PC-9 (cell line): ENCODE results near the gene FAM237B. TPM values are rescaled to one million over a fixed set of nuclear protein-coding genes. Genes with fewer than 3 reads are reported as not detected.
"Not testable (repeated sequence)": the region's sequence is repeated elsewhere in the genome, so short reads cannot be mapped to it uniquely, and the experiment has no call there.

Source experiments
- Bru-seq: library from RNA; stranded (reverse); fragments of 400-500 nt; gene quantifications from one replicate; lab custom pipeline; 2021; lab: Mats Ljungman, UMichigan
- BruChase-seq, 2 experiments: library from RNA; stranded (reverse); fragments of 400-500 nt; gene quantifications; one replicate each; lab custom pipeline; 2021; lab: Mats Ljungman, UMichigan
- BruUV-seq: library from RNA; stranded (reverse); fragments of 400-500 nt; replicated peaks from 2 replicates; lab custom pipeline; 2021; lab: Mats Ljungman, UMichigan
- CTCF ChIA-PET: fragments of 300-600 bp; sonication (Branson Sonifier 250); formaldehyde crosslinking; loops from one replicate; lab custom pipeline; 2022; ENCODE audit warnings: antibody characterized with exemption; lab: Charles Lee
- POLR2A ChIA-PET: fragments of 300-600 bp; sonication (Branson Sonifier 250); formaldehyde crosslinking; loops from one replicate; lab custom pipeline; 2022; ENCODE audit warnings: antibody characterized with exemption; ENCODE audit not compliant: unreplicated experiment; lab: Charles Lee
- DNase-seq, 2 experiments: peaks; one replicate each; pipeline versions ENCODE4 v3.0.0 to v3.0.0-alpha.2; 2015 to 2022; ENCODE audit warnings: mixed read lengths in 1 of 2
- H2AFZ ChIP-seq: fragments of 200-600 bp; sonication (generic); 2 replicates; pipeline ENCODE4 v1.8.1; 2017; ENCODE audit warnings: antibody characterized with exemption
- H3F3A ChIP-seq: fragments of 200-600 bp; sonication (generic); 2 replicates; pipeline ENCODE4 v1.8.1; 2017; ENCODE audit warnings: antibody characterized with exemption, mild to moderate bottlenecking, low read depth; ENCODE audit not compliant: insufficient read depth
- H3K27ac ChIP-seq: fragments of 200-600 bp; sonication (generic); 2 replicates; pipeline ENCODE4 v1.6.1; 2016; ENCODE audit warnings: mixed run types
- H3K27me3 ChIP-seq: fragments of 200-600 bp; sonication (generic); 2 replicates; pipeline ENCODE4 v1.6.1; 2016; ENCODE audit warnings: low read depth, mixed run types; ENCODE audit not compliant: insufficient read depth
- H3K36me3 ChIP-seq: fragments of 200-600 bp; sonication (generic); 2 replicates; pipeline ENCODE4 v1.6.1; 2016; ENCODE audit warnings: low read depth, mixed run types
- H3K4me1 ChIP-seq: fragments of 200-600 bp; sonication (generic); replicated peaks from 2 replicates; pipeline ENCODE4 v1.6.1; 2016; ENCODE audit warnings: mixed run types; ENCODE audit not compliant: insufficient read depth
- H3K4me2 ChIP-seq: fragments of 200-600 bp; sonication (generic); 2 replicates; pipeline ENCODE4 v1.6.1; 2017; ENCODE audit warnings: mixed run types
- H3K4me3 ChIP-seq: fragments of 200-600 bp; sonication (generic); 2 replicates; pipeline ENCODE4 v1.6.1; 2016; ENCODE audit warnings: mixed run types
- H3K79me2 ChIP-seq: fragments of 200-600 bp; sonication (generic); 2 replicates; pipeline ENCODE4 v1.6.1; 2017; ENCODE audit warnings: low read depth, mixed run types
- H3K9me2 ChIP-seq: fragments of 200-600 bp; sonication (generic); 2 replicates; pipeline ENCODE4 v1.8.1; 2017; ENCODE audit warnings: mild to moderate bottlenecking; ENCODE audit not compliant: insufficient read depth
- H3K9me3 ChIP-seq: fragments of 200-600 bp; sonication (generic); 2 replicates; pipeline ENCODE4 v1.8.1; 2016; ENCODE audit warnings: low read depth; ENCODE audit not compliant: insufficient read depth
- H4K20me1 ChIP-seq: fragments of 200-600 bp; sonication (generic); 2 replicates; pipeline ENCODE4 v1.8.1; 2017; ENCODE audit not compliant: insufficient read depth
- CTCF ChIP-seq: fragments of 200-600 bp; sonication (generic); conservative IDR thresholded peaks from 2 replicates; pipeline ENCODE4 v1.6.1; 2017; ENCODE audit warnings: mixed run types, antibody characterized with exemption, mild to moderate bottlenecking, moderate library complexity
- EZH2 ChIP-seq: fragments of 200-600 bp; sonication (generic); IDR thresholded peaks from 2 replicates; pipeline ENCODE4 v1.8.0; 2017; ENCODE audit warnings: antibody characterized with exemption, low read depth
- intact Hi-C: fragments of 100-400 bp; cut with micrococcal nuclease; formaldehyde crosslinking; loops from one replicate; pipeline ENCODE4 v1.10.0; 2022; ENCODE audit not compliant: unreplicated experiment
- long read RNA-seq: library from polyadenylated mRNA; stranded (forward); transcript quantifications from one replicate; pipeline ENCODE4 v2.0.0, GENCODE V29; 2022
- total RNA-seq: library from RNA; stranded (reverse); gene quantifications from 2 replicates; pipeline ENCODE4 v1.2.3, GENCODE V29; 2021

The FAM237B gene
- total RNA-seq (not detected in 2 replicates), Bru-seq, nascent RNA (not detected), BruChase-seq, experiment 1, labeled RNA remaining after a 2-hour chase (not detected), BruChase-seq, experiment 2, labeled RNA remaining after a 6-hour chase (not detected)
- long read RNA-seq, result 0 reads

- no peaks in the 10 kb centered on the region for H3K9me3 ChIP-seq
- CTCF ChIA-PET, result no interaction called here
- H2AFZ ChIP-seq, result no peak within 1 kb of the TSS
- no TSS peak for BruUV-seq
- H3K9me2 ChIP-seq, result no peaks in the 10 kb centered on the region
- DNase-seq, result no peak
- no peaks in the 10 kb centered on the region for H3K27me3 ChIP-seq
- POLR2A ChIA-PET, result no interaction called here
- H3K4me3 ChIP-seq, result no peak within 1 kb of the TSS
- no peaks in the 10 kb centered on the region for H3F3A ChIP-seq
- no peaks in the 10 kb centered on the region for H3K36me3 ChIP-seq
- TF ChIP-seq CTCF, result no peak
- no peak for TF ChIP-seq EZH2
- H4K20me1 ChIP-seq, result no peaks in the 10 kb centered on the region
- no peaks in the 10 kb centered on the region for H3K79me2 ChIP-seq
- no peaks in the 10 kb centered on the region for H3K4me1 ChIP-seq
- intact Hi-C loops, result no loop called here
- no peak within 1 kb of the TSS for H3K4me2 ChIP-seq
- no peak within 1 kb of the TSS for H3K27ac ChIP-seq
These were observed at the start of gene FAM237B for GRCh38 chr7:90320801-90321494. Gene FAM237B (minus strand): TSS chr7:90321304. CDS start chr7:90319748, 1,556 bp downstream.

- peaks cover 37% of the 10 kb centered on the region for H3K36me3 ChIP-seq
- no peaks in the 10 kb centered on the region for H3K27me3 ChIP-seq
- H3K4me1 ChIP-seq, result 0 out of 2 replicates have a peak, but pooled peaks cover 7% of the 10 kb centered on the region
- TF ChIP-seq CTCF (no peak), EZH2 (no peak)
- no peaks in the 10 kb centered on the region; the same call in 1 of the 2 replicates for H4K20me1 ChIP-seq
- H3K9me3 ChIP-seq, result peaks cover 3% of the 10 kb centered on the region; the same call in 1 of the 2 replicates
- no peak overlapping the region for H2AFZ ChIP-seq
- H3K27ac ChIP-seq, result no peak overlapping the region
- no TSS peak for BruUV-seq
- no peak overlapping the region for H3K4me3 ChIP-seq
- H3F3A ChIP-seq, result peaks cover 3% of the 10 kb centered on the region; the same call in 1 of the 2 replicates
- DNase-seq, result no peak
- H3K4me2 ChIP-seq, result no peak overlapping the region
- H3K9me2 ChIP-seq, result no peaks in the 10 kb centered on the region
- ChIA-PET POLR2A (no interaction called here), CTCF (no interaction called here)
- H3K79me2 ChIP-seq, result peaks cover 43% of the 10 kb centered on the region
- intact Hi-C loops, result no loop called here
These were observed 30.9 kb upstream of the FAM237B start for GRCh38 chr7:90351987-90352386.

DNA sequence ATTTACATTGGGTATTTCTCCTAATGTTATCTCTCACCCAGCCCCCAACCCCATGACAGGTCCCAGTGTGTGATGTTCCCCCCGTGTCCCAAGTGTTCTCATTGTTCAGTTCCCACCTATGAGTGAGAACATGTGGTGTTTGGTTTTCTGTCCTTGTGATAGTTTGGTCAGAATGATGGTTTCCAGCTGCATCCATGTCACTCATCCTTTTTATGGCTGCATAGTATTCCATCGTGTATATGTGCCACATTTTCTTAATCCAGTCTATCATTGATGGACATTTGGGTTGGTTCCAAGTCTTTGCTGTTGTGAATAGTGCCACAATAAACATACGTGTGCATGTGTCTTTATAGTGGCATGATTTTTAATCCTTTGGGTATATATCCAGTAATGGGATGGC is 28.9 kb upstream of the FAM237B start:
- H3K27ac ChIP-seq, H2AFZ ChIP-seq, H3K4me3 ChIP-seq, H4K20me1 ChIP-seq, intact Hi-C loops, H3K9me2 ChIP-seq, DNase-seq, H3K27me3 ChIP-seq, H3K4me2 ChIP-seq, H3K9me3 ChIP-seq, POLR2A ChIA-PET, BruUV-seq, H3F3A ChIP-seq: not testable (repeated sequence)
- peaks cover 47% of the 10 kb centered on the region for H3K79me2 ChIP-seq
- 0 out of 2 replicates have a peak, but pooled peaks cover 12% of the 10 kb centered on the region for H3K4me1 ChIP-seq
- CTCF ChIA-PET, result interaction anchor here (0.6 kb wide), 1 partner anchor 246 kb away, joined by 3 read pairs; no protein-coding TSS in a partner anchor
- H3K36me3 ChIP-seq, result peaks cover 24% of the 10 kb centered on the region
